NCI-H1105 treated with DMSO at 0.1 percent for 48 hours (cell line): ENCODE data around the gene GNG2.

ENCODE experiments used
- DNase-seq: peaks from one replicate; lab custom pipeline; 2025; lab: John Stamatoyannopoulos, UW

GNG2 gene

GRCh38 chr14:51856792-51857296 lies 3.6 kb upstream of the GNG2 start:
- DNase-seq = no peak

GRCh38 chr14:51859131-51859530 lies 1.3 kb upstream of the GNG2 start:
- DNase-seq = no peak

GRCh38 chr14:51860825-51861499 lies 550 bp downstream of the GNG2 start:
- DNase-seq = peak; percentile 52

- no peak for DNase-seq
Measured at GRCh38 chr14:51862176-51862796, 1.9 kb downstream of the GNG2 start.

DNA sequence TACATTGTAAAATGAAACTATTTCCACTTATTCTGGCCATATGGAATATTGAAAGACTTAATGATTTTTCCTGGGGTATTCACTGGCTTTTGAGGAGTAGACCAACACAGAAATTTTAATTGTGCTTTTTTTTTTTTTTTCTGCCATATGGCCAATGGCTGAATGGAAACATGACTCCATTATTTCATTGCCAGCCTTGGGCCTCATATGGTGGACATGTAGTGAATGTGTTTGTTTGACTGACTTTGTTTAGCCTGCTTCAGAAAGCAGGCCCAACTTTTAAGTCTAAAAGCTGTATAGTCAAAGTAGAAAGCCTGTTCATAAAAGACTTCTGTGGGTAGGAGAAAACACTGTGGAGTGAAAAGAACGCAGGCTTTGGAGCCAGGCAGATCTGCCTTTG lies 2.4 kb downstream of the GNG2 start:
- no peak for DNase-seq

DNA sequence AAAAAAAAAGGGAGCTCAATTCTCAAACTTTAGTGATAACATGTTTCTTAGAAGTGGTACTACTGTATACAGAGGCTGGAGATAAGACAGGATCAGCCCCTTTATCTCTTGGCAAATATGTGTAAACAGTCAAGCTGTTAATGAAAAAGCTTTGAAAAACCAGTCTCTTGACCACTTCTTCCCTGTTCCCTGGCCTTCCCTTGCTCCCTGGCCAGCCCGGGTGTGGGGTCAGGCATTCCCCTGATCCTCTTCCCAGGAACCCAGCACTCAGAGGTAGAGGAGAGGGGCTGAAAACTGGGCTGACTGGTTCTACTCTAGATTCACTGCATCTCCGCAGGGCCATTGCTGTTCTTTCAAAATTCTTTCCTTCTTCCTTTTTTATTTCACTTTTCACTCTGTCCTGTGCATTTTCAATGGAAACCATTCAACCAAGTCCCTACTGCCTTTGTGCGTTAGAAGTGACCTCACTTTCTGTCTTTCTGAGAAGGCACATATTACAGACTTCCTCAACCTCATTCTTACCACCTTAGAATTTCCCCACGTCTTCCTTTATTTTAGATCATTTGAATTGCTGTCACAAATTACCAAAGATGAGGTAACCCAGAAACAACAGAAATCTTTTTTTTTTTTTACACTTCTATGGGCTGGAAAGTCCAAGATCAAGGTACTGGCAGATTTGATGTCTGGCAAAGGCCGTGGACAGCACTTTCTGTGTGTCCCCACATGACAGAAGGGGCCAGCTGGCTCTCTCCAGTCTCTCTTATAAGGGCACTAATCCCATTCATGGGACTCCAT lies 5.7 kb downstream of the GNG2 start:
- DNase-seq = no peak

DNA sequence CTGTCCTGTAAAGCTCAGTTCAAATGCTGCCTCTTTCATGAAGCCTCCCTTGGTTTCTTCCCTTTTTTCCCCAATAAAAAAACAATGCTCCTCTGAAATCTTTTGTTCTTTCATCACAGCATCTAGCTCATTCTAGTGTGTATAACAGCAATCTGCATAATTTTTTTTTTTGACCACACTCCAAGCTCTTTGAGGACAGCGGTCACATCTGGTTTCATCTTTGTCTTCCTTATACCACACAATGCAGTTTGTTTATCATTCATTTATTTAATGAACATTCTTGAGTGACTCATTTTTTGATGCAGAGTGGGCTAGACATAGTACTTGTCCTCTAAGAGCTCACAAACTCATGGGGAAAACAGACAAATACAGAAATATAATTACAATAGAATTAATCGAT lies 7.3 kb downstream of the GNG2 start:
- DNase-seq = no peak

GRCh38 chr14:51868405-51868804 lies 8.0 kb downstream of the GNG2 start:
- DNase-seq = no peak

DNA sequence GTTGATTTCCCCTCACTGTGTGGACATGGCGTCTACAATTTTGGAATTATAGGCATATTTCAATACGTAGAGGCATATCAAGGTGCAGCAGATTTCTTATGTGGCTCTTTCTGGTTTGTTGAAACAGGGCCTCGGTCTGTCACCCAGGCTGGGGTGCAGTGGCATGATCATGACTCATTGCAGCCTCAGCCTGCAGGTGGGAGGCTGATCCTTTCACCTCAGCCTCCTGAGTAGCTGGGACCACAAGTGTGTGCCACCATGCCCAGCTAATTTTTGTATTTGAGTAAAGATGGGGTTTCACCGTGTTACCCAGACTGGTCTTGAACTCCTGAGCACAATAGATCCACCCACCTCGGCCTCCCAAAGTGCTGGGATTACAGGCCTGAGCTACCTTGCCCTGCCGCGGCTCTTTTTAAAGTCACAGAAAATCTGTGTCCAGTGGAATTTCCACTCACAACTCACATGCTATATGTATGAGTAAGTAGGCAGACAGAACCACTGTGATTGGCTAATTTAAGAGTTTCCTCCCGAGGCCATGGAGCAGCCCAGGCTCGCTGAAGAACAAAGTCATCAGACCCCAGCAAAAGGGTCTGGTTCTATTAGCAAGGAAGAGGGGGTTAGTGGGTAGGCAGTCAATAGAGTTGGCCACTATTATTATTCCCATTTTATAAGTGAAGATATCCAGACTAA lies 9.1 kb downstream of the GNG2 start:
- DNase-seq = no peak

DNA sequence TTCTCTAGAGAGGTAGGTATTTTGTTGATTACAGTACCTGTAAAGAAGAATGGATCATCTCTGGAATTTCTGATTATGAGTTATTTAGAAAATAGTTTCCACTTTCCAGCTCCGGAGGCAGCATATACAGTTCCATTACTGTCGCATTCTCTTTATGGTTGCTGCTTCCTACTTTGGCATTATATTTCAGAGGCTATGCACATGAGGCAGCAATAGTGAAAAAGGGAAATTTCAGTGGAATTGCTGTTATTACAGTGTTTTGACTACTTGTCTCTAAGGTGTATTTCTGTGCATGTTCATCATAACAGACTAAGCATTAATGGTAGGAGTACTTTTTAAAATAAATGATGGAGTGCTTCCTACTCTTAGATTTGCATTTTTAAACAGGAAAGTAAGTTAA lies 10.2 kb downstream of the GNG2 start:
- DNase-seq = no peak

GRCh38 chr14:51871846-51872245 lies 11.4 kb downstream of the GNG2 start:
- no peak for DNase-seq

- DNase-seq = peak; percentile 47
Measured at GRCh38 chr14:51872396-51872795, 12.0 kb downstream of the GNG2 start.

- DNase-seq = peak; percentile 97
Measured at GRCh38 chr14:51873221-51873893, 12.9 kb downstream of the GNG2 start.

GRCh38 chr14:51877810-51878209 lies 17.4 kb downstream of the GNG2 start:
- no peak for DNase-seq

DNA sequence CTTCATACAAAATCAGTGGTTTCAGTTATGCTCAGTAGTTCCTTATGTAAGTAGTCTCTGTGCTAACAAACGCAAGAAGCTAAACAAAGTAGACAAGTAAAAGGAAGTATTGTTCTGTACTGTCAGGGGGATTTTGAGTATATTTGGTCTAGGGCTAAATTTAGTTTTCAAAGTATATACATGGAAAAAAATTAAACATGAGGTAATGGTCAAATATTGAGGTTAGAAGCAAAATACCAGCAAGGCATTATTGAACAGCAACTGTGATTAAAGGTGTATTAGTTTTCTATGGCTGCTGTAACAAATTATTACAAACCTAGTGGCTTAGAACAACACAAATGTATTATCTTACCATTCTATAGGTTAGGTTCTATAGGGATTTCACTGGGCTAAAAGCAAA lies 18.8 kb downstream of the GNG2 start:
- no peak for DNase-seq

GRCh38 chr14:51880835-51881580 lies 20.6 kb downstream of the GNG2 start:
- DNase-seq = no peak

- DNase-seq = no peak
Measured at GRCh38 chr14:51881636-51882035, 21.2 kb downstream of the GNG2 start.

GRCh38 chr14:51883232-51883631 lies 22.8 kb downstream of the GNG2 start:
- DNase-seq = no peak

DNA sequence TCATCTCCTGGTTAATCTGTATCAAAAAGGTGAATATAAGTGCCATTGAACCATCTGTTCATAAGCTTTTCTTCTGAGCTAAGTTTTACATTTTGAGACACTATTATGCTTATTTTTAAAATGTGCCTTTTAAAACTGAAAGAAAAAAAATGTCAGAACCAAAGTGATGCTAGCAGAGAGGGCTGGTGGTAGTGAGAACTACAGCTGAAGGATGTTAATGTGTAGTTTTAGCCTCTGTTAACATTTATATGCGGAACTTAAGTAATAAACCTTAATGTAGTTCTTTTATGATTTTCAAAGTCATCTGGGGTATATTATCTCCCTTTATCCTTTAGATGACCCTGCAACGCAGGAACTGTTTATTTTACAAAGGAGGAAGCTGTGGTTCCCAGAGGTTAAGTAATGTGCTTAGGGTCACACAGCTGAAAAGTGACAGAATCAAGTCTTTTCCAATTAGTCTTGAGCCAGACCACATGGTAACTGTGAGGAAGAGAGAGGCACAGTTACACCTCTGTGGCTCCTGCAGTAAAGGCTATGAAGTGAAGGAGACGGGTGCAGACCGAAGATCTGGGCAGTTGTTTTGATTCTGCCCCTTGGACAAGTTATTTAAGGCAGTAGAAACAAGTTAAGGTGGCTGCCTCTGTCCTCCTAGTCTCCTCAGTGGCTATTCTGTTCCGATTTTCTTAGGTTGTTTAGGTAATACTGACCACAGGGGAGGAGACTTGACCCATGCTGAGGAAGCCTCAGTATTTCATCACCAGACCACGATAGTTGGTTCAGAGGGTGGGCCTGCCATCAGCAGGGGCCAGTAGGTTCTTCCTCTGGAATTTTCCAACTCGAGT lies 23.9 kb downstream of the GNG2 start:
- DNase-seq = no peak

- no peak for DNase-seq
Measured at GRCh38 chr14:51889851-51890250, 29.4 kb downstream of the GNG2 start.
